IPS DF 4.7 (cell line): Measurements from ENCODE around the gene IQCM.

ENCODE experiments used
- DNase-seq: peaks from one replicate; pipeline ENCODE4 v3.0.0-alpha.2; 2013; ENCODE audit warnings: low spot score; ENCODE audit errors: extremely low read depth

IQCM gene

GRCh38 chr4:149711593-149712365 is 103.9 kb downstream of the IQCM start:
- DNase-seq, result no peak

- DNase-seq, result no peak
Measured at GRCh38 chr4:149709640-149710039, 106.0 kb downstream of the IQCM start.

GRCh38 chr4:149708513-149709130 is 107.0 kb downstream of the IQCM start:
- no peak for DNase-seq

- DNase-seq, result no peak
Measured at GRCh38 chr4:149707862-149708261, 107.8 kb downstream of the IQCM start.

- DNase-seq, result no peak
Measured at GRCh38 chr4:149706942-149707341, 108.7 kb downstream of the IQCM start.

- no peak for DNase-seq
Measured at GRCh38 chr4:149702414-149703293, 113.0 kb downstream of the IQCM start.

GRCh38 chr4:149701435-149702156 is 114.0 kb downstream of the IQCM start:
- no peak for DNase-seq

- DNase-seq, result no peak
Measured at GRCh38 chr4:149700272-149700671, 115.4 kb downstream of the IQCM start.

GRCh38 chr4:149699642-149700041 is 116.0 kb downstream of the IQCM start:
- no peak for DNase-seq

- no peak for DNase-seq
Measured at GRCh38 chr4:149690726-149691125, 124.9 kb downstream of the IQCM start.

GRCh38 chr4:149684516-149684915 is 131.1 kb downstream of the IQCM start:
- no peak for DNase-seq

GRCh38 chr4:149676076-149676475 is 139.6 kb downstream of the IQCM start:
- DNase-seq, result no peak

GRCh38 chr4:149645790-149646189 is 169.9 kb downstream of the IQCM start:
- DNase-seq, result peak; percentile 30

- no peak for DNase-seq
Measured at GRCh38 chr4:149638073-149638472, 177.6 kb downstream of the IQCM start.

- DNase-seq, result no peak
Measured at GRCh38 chr4:149634368-149634767, 181.3 kb downstream of the IQCM start.

- DNase-seq, result no peak
Measured at GRCh38 chr4:149631629-149632028, 184.0 kb downstream of the IQCM start.

GRCh38 chr4:149630064-149630463 is 185.6 kb downstream of the IQCM start:
- no peak for DNase-seq

- DNase-seq, result no peak
Measured at GRCh38 chr4:149605601-149606378, 209.9 kb downstream of the IQCM start.

GRCh38 chr4:149604827-149605226 is 210.8 kb downstream of the IQCM start:
- DNase-seq, result no peak

- DNase-seq, result no peak
Measured at GRCh38 chr4:149595500-149595899, 220.1 kb downstream of the IQCM start.

GRCh38 chr4:149589826-149590225 is 225.8 kb downstream of the IQCM start:
- DNase-seq, result no peak
